HG02571 (cell line): ENCODE measurements around the gene MON1B.
"Not testable (repeated sequence)": the region's sequence is repeated elsewhere in the genome, so short reads cannot be mapped to it uniquely, and the experiment has no call there.

ENCODE experiments used
- ATAC-seq: cut with Tn5 transposase; IDR thresholded peaks from one replicate; pipeline ENCODE4 v1.9.1; 2021; ENCODE audit warnings: mild to moderate bottlenecking, moderate library complexity; ENCODE audit not compliant: unreplicated experiment

The MON1B gene

GRCh38 chr16:77238593-77238992, 47.6 kb downstream of the MON1B start:
- ATAC-seq: no peak

DNA sequence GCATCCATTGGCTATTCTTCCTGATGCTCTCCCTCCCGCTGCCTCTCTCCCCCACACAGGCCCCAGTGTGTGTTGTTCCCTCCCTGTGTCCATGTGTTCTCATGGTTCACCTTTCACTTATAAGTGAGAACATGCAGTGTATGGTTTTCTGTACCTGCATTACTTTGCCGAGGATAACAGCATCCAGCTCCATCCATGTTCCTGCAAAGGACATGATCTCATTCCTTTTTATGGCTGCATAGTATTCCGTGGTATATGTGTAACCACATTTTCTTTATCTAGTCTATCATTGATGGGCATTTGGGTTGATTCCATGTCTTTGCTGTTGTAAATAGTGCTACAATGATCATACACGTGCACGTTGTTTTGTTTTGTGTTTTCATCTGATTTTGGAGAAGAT, 51.5 kb downstream of the MON1B start:
- not testable (repeated sequence) for ATAC-seq

DNA sequence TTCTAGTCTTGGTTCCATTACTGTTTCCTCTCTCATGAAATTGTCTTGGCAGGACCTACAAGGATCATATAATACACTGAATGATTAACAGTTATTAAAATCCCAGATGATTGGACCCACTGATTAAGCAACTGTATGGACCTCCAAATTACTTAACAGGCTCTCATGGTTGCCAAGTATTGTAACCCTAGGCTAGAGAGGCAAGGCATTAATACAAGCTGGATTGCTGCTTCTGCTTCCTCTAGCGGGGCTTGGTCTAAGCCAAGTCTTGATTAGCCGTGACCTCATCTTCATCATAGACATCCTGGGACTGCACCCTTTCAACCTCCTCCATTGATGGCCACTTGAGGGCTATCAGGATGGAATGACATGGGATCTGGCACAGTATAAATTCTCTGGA, 55.2 kb downstream of the MON1B start:
- no peak for ATAC-seq

- no peak for ATAC-seq
Measured at GRCh38 chr16:77250400-77250799, 59.4 kb downstream of the MON1B start.
